GM12873 (cell line): Measurements from ENCODE around the gene CERS5.

Source experiments
- TF ChIP-seq, protein P1 (sequence below): IDR thresholded peaks from 2 replicates; pipeline ENCODE4 v1.5.1; 2012; ENCODE audit warnings: low read depth, mild to moderate bottlenecking, moderate library complexity, low read length, control low read depth; ENCODE audit not compliant: insufficient read depth; ENCODE audit errors: missing control alignments

CERS5 gene

GRCh38 chr12:50195832-50196231 is 28.7 kb upstream of the CERS5 start:
- TF ChIP-seq, protein P1, sequence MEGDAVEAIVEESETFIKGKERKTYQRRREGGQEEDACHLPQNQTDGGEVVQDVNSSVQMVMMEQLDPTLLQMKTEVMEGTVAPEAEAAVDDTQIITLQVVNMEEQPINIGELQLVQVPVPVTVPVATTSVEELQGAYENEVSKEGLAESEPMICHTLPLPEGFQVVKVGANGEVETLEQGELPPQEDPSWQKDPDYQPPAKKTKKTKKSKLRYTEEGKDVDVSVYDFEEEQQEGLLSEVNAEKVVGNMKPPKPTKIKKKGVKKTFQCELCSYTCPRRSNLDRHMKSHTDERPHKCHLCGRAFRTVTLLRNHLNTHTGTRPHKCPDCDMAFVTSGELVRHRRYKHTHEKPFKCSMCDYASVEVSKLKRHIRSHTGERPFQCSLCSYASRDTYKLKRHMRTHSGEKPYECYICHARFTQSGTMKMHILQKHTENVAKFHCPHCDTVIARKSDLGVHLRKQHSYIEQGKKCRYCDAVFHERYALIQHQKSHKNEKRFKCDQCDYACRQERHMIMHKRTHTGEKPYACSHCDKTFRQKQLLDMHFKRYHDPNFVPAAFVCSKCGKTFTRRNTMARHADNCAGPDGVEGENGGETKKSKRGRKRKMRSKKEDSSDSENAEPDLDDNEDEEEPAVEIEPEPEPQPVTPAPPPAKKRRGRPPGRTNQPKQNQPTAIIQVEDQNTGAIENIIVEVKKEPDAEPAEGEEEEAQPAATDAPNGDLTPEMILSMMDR, result no peak

DNA sequence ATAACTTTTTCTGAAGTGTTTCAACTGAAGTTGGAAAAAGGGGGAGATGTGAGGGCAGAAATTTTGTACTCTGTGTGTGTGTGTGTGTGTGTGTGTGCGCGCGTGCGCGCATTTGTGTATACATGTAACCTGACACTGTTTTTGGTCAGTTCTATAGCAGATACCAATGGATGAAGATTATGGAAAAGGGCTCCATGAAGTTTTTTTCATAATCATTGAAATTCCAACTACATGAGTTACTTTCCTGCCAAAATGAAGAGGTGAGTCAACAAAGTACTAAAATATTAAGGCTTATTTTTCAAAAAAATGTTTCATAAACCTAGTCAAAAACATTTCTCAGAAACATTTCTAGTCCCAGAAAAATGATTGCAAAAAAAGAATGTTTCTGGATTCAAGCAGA is 25.7 kb upstream of the CERS5 start:
- TF ChIP-seq, protein P1, result no peak

DNA sequence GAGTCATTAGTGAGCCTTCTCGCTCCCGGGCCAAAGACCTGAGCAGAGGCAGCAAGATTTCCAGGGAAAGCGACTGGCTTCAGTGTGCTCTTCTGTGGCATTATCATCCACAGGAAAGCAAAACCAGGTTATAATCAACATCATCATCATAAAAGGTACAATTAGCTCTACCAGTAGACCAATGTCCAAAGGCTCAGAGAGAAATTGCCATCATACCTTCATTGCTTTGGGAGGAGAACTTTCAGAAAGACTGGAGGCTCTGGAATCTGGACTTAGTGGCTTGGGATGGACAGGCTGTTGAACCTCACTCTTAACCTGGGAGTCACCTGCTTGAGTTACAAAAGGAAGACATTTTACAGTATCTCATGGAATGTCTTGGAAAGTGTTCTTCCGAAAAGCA is 25.1 kb upstream of the CERS5 start:
- TF ChIP-seq, protein P1, result no peak

DNA sequence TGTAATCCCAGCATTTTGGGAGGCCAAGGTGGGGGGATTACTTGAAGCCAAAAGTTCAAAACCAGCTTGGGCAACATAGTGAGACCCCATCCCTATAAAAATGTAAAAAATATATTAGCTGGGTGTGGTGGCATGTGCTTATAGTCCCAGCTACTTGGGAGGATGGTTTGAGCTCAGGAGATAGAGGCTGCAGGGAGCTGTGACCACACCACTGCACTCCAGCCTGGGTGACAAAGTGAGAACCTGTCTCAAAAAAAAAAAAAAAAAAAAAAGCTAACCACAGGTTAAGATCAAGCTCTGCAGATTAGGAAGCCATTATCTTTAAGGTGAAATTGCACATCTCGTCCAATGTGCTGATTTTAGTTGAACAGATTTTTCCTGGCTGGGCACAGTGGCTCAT is 23.7 kb upstream of the CERS5 start:
- TF ChIP-seq, protein P1, result no peak

DNA sequence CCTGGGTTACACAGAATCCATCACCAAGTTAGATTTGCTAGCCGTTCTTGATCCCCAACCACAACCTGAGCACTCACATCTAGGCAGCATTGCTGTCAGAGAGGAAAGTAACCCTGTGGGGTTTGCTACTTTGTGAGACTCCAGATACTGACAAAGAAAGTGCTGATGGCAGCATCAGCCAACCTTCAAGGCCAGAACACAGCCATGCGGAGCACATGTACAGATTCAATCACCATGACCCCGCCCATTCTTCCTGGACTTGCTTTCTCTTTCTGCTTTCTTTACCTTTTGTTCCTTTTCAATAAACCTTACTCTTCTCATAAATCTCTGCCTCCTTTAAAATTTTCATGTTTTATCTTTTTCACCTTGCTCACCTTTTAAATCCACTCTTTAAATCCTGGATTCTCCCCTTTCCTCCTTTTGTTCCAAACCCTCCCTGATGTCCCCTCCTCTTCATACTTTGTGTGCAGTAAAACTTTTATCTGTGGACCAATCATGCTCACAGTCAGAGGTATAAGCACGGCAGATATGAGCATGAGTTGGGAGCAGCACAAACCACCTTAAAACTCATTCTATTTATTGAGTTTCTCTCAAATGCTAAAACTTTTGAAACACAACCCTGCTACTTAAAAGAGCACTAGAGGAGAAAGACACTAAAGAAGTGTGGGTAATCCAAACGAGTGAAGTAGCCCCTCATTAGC is 21.9 kb upstream of the CERS5 start:
- TF ChIP-seq, protein P1, result no peak

GRCh38 chr12:50188241-50188781 is 21.1 kb upstream of the CERS5 start:
- TF ChIP-seq, protein P1, result no peak

DNA sequence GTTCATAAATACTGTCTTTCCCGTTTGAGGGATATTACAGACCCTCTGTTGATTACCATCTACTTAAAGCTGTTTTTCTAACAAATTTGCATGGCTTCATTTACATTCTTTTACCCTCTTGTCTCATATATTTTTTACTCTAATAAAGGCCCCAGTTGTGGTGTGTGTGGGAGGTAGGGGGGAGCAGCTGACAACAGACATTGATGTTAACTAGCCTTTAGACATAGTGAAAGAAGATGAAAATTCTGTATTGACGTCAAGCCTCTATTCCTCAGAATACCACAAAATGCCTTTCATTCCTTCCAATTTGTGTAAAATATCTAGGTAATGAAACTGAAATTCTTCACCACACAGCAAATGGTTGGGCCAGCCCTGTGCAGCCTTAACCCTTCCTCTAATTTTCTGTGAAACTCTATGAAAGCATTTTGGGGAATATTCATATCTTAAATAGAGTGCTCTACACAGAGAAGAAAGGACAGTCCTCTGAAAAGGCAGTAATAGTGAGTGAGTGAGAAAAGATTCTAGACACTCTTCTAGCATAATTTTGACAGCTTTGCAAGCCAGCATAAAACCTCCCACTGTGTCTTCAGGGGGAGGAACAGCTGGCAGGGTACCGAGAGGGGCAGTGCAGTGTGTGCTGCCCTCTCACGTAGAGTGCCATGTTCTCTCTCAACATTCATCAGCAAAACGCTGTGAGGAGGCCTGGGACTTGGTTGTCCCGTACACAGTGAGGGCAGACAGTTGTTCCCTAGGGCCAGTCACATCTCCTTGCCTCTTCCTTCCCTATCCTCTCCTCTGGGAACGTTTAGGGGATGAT is 20.1 kb upstream of the CERS5 start:
- TF ChIP-seq, protein P1, result no peak
